ENCODE results near the gene BIRC2. TPM values are rescaled to one million over a fixed set of nuclear protein-coding genes. Genes with fewer than 3 reads are reported as not detected.

Gene BIRC2
- total and polyA plus RNA-seq, 2 of the 4 experiments (the other 2 are of a cell fraction), result 48.0 to 204 TPM

GRCh38 chr11:102313238-102313940, 33.6 kb upstream of the BIRC2 start:
- Histone ChIP-seq H3K4me2 (ENCODE audit: low read depth, low read length) (peak overlapping the region; percentile 87), H4K91ac (ENCODE audit: insufficient read depth, low read depth, low read length) (peak overlapping the region; percentile 61), H4K20me1 (ENCODE audit: insufficient read depth, low read length) (no peaks in the 10 kb centered on the region), H2BK20ac (ENCODE audit: low read depth, low read length) (peak overlapping the region; percentile 72; the same call in 1 of the 2 replicates), H2AK9ac (replicated peaks; ENCODE audit: low read depth, low read length, poor library complexity) (no peak overlapping the region), H3K9me3 (ENCODE audit: control insufficient read depth, insufficient read depth, low read length) (no peaks in the 10 kb centered on the region), H2BK5ac (ENCODE audit: low read depth, low read length, poor library complexity, severe bottlenecking) (no peak overlapping the region), H3K14ac (replicated peaks; ENCODE audit: low read depth, low read length) (peak overlapping the region; percentile 64), H2BK120ac (ENCODE audit: low read depth, low read length) (peak overlapping the region; percentile 83), H3K4ac (ENCODE audit: low read depth, low read length) (peak overlapping the region; percentile 67; the same call in 1 of the 2 replicates), H2AK5ac (ENCODE audit: low read depth, low read length) (0 out of 2 replicates have a peak overlapping the region, but pooled peaks have one; percentile 29), H4K8ac (ENCODE audit: low read depth in 2 of 2, low read length in 2 of 2) (peak overlapping the region; percentile 77 to 78), H3K79me1 (ENCODE audit: low read depth in 1 of 2, low read length in 2 of 2) (peaks cover 0 to 9% of the 10 kb centered on the region in 2 experiments; a peak in 2 of 4 replicates), H2AFZ (replicated peaks; ENCODE audit: low read length, poor library complexity) (peak overlapping the region; percentile 81), H3K18ac (ENCODE audit: low read depth, low read length) (peak overlapping the region; percentile 87), H3K36me3 (ENCODE audit: control insufficient read depth, insufficient read depth, low read length) (no peaks in the 10 kb centered on the region), H2BK15ac (ENCODE audit: low read depth, low read length) (peak overlapping the region; percentile 42; the same call in 2 of the 3 replicates), H3K27ac (ENCODE audit: insufficient read depth, low read length) (peak overlapping the region; percentile 19; the same call in 1 of the 2 replicates), H3K27me3 (ENCODE audit: control insufficient read depth, insufficient read depth, low read length) (no peaks in the 10 kb centered on the region), H3K4me1 (ENCODE audit: control insufficient read depth, insufficient read depth, low read length) (peaks cover 5% of the 10 kb centered on the region), H3K23ac (ENCODE audit: low read depth, low read length) (peak overlapping the region; percentile 16; the same call in 1 of the 2 replicates), H3K4me3 (ENCODE audit: insufficient read depth, low read depth, low read length) (peak overlapping the region; percentile 24; the same call in 1 of the 2 replicates), H4K5ac (ENCODE audit: low read depth, low read length) (peak overlapping the region; percentile 91), H3K9me1 (ENCODE audit: insufficient read depth, low read length) (0 out of 2 replicates have a peak, but pooled peaks cover 6% of the 10 kb centered on the region), H3K56ac (ENCODE audit: extremely low read depth, insufficient read depth, low read length) (peak overlapping the region; percentile 8; the same call in 1 of the 2 replicates), H3K9ac (ENCODE audit: low read depth, low read length) (peak overlapping the region; percentile 5; the same call in 1 of the 2 replicates)
- in situ Hi-C loops (cut with MboI; ENCODE audit: low sequenced_read_pairs) (no loop called here), dilution Hi-C loops (cut with HindIII; ENCODE audit: low sequenced_read_pairs, unreplicated experiment) (no loop called here), intact Hi-C loops (cut with micrococcal nuclease) (no loop called here)
- BruUV-seq (replicated peaks), result no TSS peak
- no peak for DNase-seq
- ChIA-PET POLR2A (ENCODE audit: unreplicated experiment) (no interaction called here), CTCF (interaction anchor here (2.5 kb wide), 1 partner anchor 19 kb away, joined by 11 read pairs; no protein-coding TSS in a partner anchor)
- ATAC-seq (ENCODE audit: low read depth), result no peak
- TF ChIP-seq MAZ (IDR thresholded peaks at IDR 0.05; ENCODE audit: borderline replicate concordance, low read depth, low read length) (no peak), RAD21 (IDR thresholded peaks at IDR 0.05; ENCODE audit: low read length) (no peak), POLR2A (IDR thresholded peaks at IDR 0.05; ENCODE audit: low read depth, low read length) (no peak), NFE2L2 (IDR thresholded peaks at IDR 0.05; ENCODE audit: low read depth, low read length) (no peak), RFX5 (IDR thresholded peaks at IDR 0.05; ENCODE audit: low read depth, low read length) (no peak), FOS (IDR thresholded peaks at IDR 0.05; ENCODE audit: low read depth, low read length) (no peak), MXI1 (IDR thresholded peaks at IDR 0.05; ENCODE audit: borderline replicate concordance, low read depth, low read length) (no peak)
- no CpG with 5 or more reads among the region's 4 CpGs for WGBS, 2 experiments (ENCODE audit: extremely low coverage in 2 of 2, insufficient read length in 1 of 2)
